MM.1S (cell line): ENCODE measurements around the gene TMTC2.

ENCODE experiments used
- DNase-seq: peaks from one replicate; pipeline ENCODE4 v3.0.0-alpha.2; 2015
- H2AFZ ChIP-seq: fragments of 300-600 bp; sonication (generic); 2 replicates; pipeline ENCODE4 v1.6.0; 2016; ENCODE audit warnings: antibody characterized with exemption, low read length
- H3F3A ChIP-seq: fragments of 300-600 bp; sonication (generic); 2 replicates; pipeline ENCODE4 v1.6.1; 2016; ENCODE audit warnings: mild to moderate bottlenecking, antibody characterized with exemption, low read length, moderate library complexity, mixed read lengths; ENCODE audit not compliant: insufficient read depth
- H3K27ac ChIP-seq: fragments of 300-600 bp; sonication (generic); 2 replicates; pipeline ENCODE4 v1.5.1; 2016; ENCODE audit warnings: mild to moderate bottlenecking, low read length
- H3K27me3 ChIP-seq: fragments of 300-600 bp; sonication (generic); replicated peaks from 2 replicates; pipeline ENCODE4 v1.6.0; 2016; ENCODE audit warnings: low read length; ENCODE audit not compliant: insufficient read depth
- H3K36me3 ChIP-seq: fragments of 300-600 bp; sonication (generic); replicated peaks from 2 replicates; pipeline ENCODE4 v1.6.1; 2016; ENCODE audit warnings: mild to moderate bottlenecking, low read length, mixed read lengths; ENCODE audit not compliant: insufficient read depth
- H3K4me1 ChIP-seq: fragments of 300-600 bp; sonication (generic); 2 replicates; pipeline ENCODE4 v1.6.1; 2016; ENCODE audit warnings: low read length, mixed read lengths
- H3K4me2 ChIP-seq: fragments of 300-600 bp; sonication (generic); 2 replicates; pipeline ENCODE4 v1.6.0; 2016; ENCODE audit warnings: low read depth, low read length
- H3K4me3 ChIP-seq: fragments of 300-600 bp; sonication (generic); 2 replicates; pipeline ENCODE4 v1.5.1; 2016; ENCODE audit warnings: low read length, mixed read lengths
- H3K79me2 ChIP-seq: fragments of 300-600 bp; sonication (generic); 2 replicates; pipeline ENCODE4 v1.6.1; 2016; ENCODE audit warnings: mixed run types, low read length, mixed read lengths
- H3K9ac ChIP-seq: fragments of 300-600 bp; sonication (generic); 2 replicates; pipeline ENCODE4 v1.6.1; 2016; ENCODE audit warnings: low read length, mixed read lengths
- H3K9me2 ChIP-seq: fragments of 300-600 bp; sonication (generic); replicated peaks from 2 replicates; pipeline ENCODE4 v1.6.1; 2016; ENCODE audit warnings: mild to moderate bottlenecking, low read length, mixed read lengths; ENCODE audit not compliant: insufficient read depth
- H3K9me3 ChIP-seq: fragments of 300-600 bp; sonication (generic); replicated peaks from 2 replicates; pipeline ENCODE4 v1.6.1; 2016; ENCODE audit warnings: mild to moderate bottlenecking, low read length, mixed read lengths; ENCODE audit not compliant: insufficient read depth
- H4K20me1 ChIP-seq: fragments of 300-600 bp; sonication (generic); 2 replicates; pipeline ENCODE4 v1.6.1; 2016; ENCODE audit warnings: mild to moderate bottlenecking, low read length, moderate library complexity, mixed read lengths; ENCODE audit not compliant: insufficient read depth
- EZH2 ChIP-seq: fragments of 300-600 bp; sonication (generic); optimal IDR thresholded peaks from 2 replicates; pipeline ENCODE3; 2017; ENCODE audit warnings: low read depth, mild to moderate bottlenecking, antibody characterized with exemption, low read length, mixed read lengths
- EZH2phosphoT487 ChIP-seq: fragments of 300-600 bp; sonication (generic); IDR thresholded peaks from 2 replicates; pipeline ENCODE4 v1.6.1; 2018; ENCODE audit warnings: antibody characterized with exemption, low read length
- TF ChIP-seq, protein P1 (sequence below): fragments of 300-600 bp; sonication (generic); IDR thresholded peaks from 2 replicates; pipeline ENCODE4 v1.5.1; 2016; ENCODE audit warnings: antibody characterized with exemption, low read length, mixed read lengths

Gene TMTC2

GRCh38 chr12:82952946-82953345 is 266.2 kb downstream of the TMTC2 start:
- Histone ChIP-seq H3K4me1 (no peaks in the 10 kb centered on the region), H3K4me2 (no peak overlapping the region), H3K27ac (no peak overlapping the region), H2AFZ (no peak overlapping the region), H3F3A (no peaks in the 10 kb centered on the region), H3K9ac (no peak overlapping the region), H3K27me3 (no peaks in the 10 kb centered on the region), H4K20me1 (no peaks in the 10 kb centered on the region), H3K36me3 (no peaks in the 10 kb centered on the region), H3K9me3 (no peaks in the 10 kb centered on the region), H3K9me2 (no peaks in the 10 kb centered on the region), H3K4me3 (no peak overlapping the region), H3K79me2 (no peaks in the 10 kb centered on the region)
- no peak for DNase-seq
- no peak for TF ChIP-seq EZH2
- no peak for TF ChIP-seq EZH2phosphoT487
- TF ChIP-seq, protein P1, sequence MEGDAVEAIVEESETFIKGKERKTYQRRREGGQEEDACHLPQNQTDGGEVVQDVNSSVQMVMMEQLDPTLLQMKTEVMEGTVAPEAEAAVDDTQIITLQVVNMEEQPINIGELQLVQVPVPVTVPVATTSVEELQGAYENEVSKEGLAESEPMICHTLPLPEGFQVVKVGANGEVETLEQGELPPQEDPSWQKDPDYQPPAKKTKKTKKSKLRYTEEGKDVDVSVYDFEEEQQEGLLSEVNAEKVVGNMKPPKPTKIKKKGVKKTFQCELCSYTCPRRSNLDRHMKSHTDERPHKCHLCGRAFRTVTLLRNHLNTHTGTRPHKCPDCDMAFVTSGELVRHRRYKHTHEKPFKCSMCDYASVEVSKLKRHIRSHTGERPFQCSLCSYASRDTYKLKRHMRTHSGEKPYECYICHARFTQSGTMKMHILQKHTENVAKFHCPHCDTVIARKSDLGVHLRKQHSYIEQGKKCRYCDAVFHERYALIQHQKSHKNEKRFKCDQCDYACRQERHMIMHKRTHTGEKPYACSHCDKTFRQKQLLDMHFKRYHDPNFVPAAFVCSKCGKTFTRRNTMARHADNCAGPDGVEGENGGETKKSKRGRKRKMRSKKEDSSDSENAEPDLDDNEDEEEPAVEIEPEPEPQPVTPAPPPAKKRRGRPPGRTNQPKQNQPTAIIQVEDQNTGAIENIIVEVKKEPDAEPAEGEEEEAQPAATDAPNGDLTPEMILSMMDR: no peak

GRCh38 chr12:82953397-82953796 is 266.7 kb downstream of the TMTC2 start:
- H3K27ac ChIP-seq: no peak overlapping the region
- no peaks in the 10 kb centered on the region for H3K36me3 ChIP-seq
- H3K9me3 ChIP-seq: no peaks in the 10 kb centered on the region
- no peak overlapping the region for H3K9ac ChIP-seq
- no peaks in the 10 kb centered on the region for H3K9me2 ChIP-seq
- no peak overlapping the region for H3K4me3 ChIP-seq
- no peaks in the 10 kb centered on the region for H3K4me1 ChIP-seq
- H3K4me2 ChIP-seq: no peak overlapping the region
- no peaks in the 10 kb centered on the region for H4K20me1 ChIP-seq
- H3F3A ChIP-seq: no peaks in the 10 kb centered on the region
- no peak for TF ChIP-seq EZH2phosphoT487
- TF ChIP-seq, protein P1: no peak
- no peak for TF ChIP-seq EZH2
- no peak for DNase-seq
- H3K79me2 ChIP-seq: no peaks in the 10 kb centered on the region
- H2AFZ ChIP-seq: no peak overlapping the region
- H3K27me3 ChIP-seq: no peaks in the 10 kb centered on the region

- no peaks in the 10 kb centered on the region for H3F3A ChIP-seq
- no peaks in the 10 kb centered on the region for H3K79me2 ChIP-seq
- no peak overlapping the region for H2AFZ ChIP-seq
- no peaks in the 10 kb centered on the region for H3K9me2 ChIP-seq
- H3K27ac ChIP-seq: no peak overlapping the region
- H3K4me3 ChIP-seq: no peak overlapping the region
- no peaks in the 10 kb centered on the region for H3K36me3 ChIP-seq
- no peaks in the 10 kb centered on the region for H3K27me3 ChIP-seq
- H3K4me1 ChIP-seq: no peaks in the 10 kb centered on the region
- H3K9ac ChIP-seq: no peak overlapping the region
- H4K20me1 ChIP-seq: no peaks in the 10 kb centered on the region
- TF ChIP-seq EZH2phosphoT487: no peak
- TF ChIP-seq, protein P1: no peak
- TF ChIP-seq EZH2: no peak
- no peaks in the 10 kb centered on the region for H3K9me3 ChIP-seq
- H3K4me2 ChIP-seq: no peak overlapping the region
- no peak for DNase-seq
These were observed 267.4 kb downstream of the TMTC2 start for GRCh38 chr12:82954064-82954463.
